Activated CD4-positive, alpha-beta T cell treated with anti-CD3 and anti-CD28 coated beads, Interleukin-2, amount 50 U/mL, for 16 hours (primary cell): ENCODE results near the gene GPD1.
A peak's percentile ranks its signal among the peaks of the same experiment; 100 is the strongest.
"Not testable (repeated sequence)": the region's sequence is repeated elsewhere in the genome, so short reads cannot be mapped to it uniquely, and the experiment has no call there.

ENCODE experiments used
- DNase-seq: peaks from one replicate; pipeline ENCODE4 v3.0.0-alpha.2; 2020

Gene GPD1

DNA sequence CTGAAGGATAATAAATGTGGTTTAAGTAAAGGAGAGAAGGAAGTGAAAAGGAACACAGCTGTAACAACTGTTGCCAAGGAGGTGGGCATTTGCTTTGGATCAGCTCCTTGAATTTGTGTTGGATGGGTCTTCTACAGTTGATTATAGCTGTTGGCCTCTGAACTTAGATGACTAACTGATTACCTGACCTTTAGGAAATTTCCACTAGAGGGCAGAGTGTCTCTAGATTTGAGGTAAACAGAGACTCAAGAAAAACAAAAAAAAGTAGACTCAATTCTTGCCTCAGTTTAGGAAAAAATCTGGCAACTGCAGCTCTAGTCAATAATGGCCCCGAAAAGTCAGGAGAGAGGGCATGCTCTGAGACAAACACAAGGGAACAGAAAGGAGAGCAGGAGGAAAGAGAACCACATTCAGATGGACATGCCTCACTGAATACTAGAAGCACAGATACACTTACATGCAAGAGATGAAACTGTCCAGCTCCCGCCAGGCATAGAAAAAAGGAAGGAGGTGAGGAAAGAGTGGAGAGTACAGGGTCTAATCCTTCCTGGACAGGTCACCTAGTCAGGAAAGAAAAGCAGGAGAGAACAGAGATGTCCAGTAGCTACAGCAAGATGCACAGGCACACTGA lies 28.8 kb downstream of the GPD1 start:
- peak; percentile 61 for DNase-seq

- no peak for DNase-seq
Measured at GRCh38 chr12:50142993-50143392, 39.2 kb downstream of the GPD1 start.

DNA sequence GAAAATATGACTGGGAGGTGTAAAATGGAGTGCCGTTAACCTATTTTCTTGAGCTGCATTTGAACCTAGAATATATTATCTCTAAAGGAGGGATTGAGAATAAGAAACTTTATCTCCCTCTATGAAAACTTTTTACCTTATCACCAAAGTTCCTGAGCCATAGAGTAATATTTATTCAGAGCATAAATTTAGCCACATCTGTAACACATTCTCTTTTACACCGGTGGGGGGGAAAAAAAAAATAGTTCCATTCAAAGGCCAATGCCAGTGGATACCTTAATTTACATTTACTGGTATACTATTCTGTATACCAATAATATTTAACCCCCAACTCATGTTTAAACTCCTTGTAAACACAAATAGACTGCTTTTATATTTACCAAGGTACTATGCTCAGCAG lies 41.6 kb downstream of the GPD1 start:
- DNase-seq, result no peak

DNA sequence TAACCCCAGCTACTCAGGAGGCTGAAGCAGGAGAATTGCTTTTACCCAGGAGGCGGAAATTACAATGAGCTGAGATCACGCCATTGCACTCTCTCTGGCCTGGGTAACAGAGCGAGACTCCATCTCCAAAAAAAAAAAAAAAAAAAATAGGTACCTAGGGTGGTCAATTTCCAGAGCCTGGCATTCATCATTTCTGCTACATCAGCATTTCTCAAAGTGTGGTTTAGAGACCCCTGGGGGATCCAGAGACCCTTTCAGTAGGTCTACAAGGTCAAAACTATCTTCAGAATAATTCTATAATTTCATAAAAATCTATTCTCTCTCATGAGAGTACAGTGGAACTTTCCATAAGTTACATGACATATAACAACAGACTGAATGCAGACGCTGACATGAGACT lies 43.5 kb downstream of the GPD1 start:
- no peak for DNase-seq

- DNase-seq, result not testable (repeated sequence)
Measured at GRCh38 chr12:50148011-50148410, 44.2 kb downstream of the GPD1 start.

GRCh38 chr12:50149311-50149710 lies 45.5 kb downstream of the GPD1 start:
- DNase-seq, result peak; percentile 47

- no peak for DNase-seq
Measured at GRCh38 chr12:50151047-50151687, 47.4 kb downstream of the GPD1 start.

DNA sequence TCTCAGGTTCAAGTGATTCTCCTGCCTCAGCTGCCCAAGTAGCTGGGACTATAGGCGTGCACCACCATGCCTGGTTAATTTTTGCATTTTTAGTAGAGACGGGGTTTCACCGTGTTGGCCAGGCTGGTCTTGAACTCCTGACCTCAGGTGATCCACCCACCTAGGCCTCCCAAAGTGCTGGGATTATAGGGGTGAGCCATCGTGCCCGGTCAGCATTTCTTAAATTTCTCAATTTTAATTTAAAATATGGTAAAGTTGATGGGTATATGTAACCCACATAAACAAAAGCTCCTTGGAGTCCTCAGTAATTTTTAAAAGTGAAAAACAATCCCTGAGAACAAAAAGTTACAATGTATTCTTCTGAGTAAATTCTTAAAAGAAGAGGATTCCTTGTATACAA lies 51.1 kb downstream of the GPD1 start:
- not testable (repeated sequence) for DNase-seq

DNA sequence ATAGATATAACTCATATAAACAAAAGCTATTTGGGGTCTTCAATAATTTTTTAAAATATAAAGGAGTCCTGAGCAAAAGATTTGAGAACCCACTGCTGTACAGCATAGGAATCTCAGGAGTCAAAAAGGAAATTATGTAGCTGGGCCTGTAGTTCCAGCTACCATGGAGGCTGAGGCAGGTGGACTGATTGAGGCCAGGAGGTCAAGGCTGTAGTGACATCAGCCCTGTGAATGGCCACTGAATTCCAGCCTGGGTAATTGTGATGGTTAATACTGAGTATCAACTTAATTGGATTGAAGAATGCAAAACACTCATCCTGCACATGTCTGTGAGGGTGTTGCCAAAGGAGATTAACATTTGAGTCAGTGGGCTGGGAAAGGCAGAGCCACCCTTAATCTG lies 52.8 kb downstream of the GPD1 start:
- no peak for DNase-seq

GRCh38 chr12:50157259-50157658 lies 53.5 kb downstream of the GPD1 start:
- DNase-seq, result peak; percentile 25

- DNase-seq, result no peak
Measured at GRCh38 chr12:50160643-50161042, 56.8 kb downstream of the GPD1 start.
